Gastroesophageal sphincter (tissue), 3 donors: ENCODE measurements around the gene CMSS1.

Experiments
- CTCF ChIP-seq, 4 experiments: fragments of 200-600 bp in 2 of 4; fragments of 450-650 bp in 2 of 4; sonication (generic) in 1 of 4; IDR thresholded peaks; one replicate each; pipeline ENCODE4 v1.5.1; 2017 to 2019; ENCODE audit warnings: antibody characterized with exemption in 4 of 4, mild to moderate bottlenecking in 2 of 4, moderate library complexity in 2 of 4
- EP300 ChIP-seq: sonication (generic); formaldehyde crosslinking; IDR thresholded peaks from one replicate; pipeline ENCODE4 v1.6.1; 2017; ENCODE audit warnings: antibody characterized with exemption, mild to moderate bottlenecking
- POLR2A ChIP-seq, 2 donors: fragments of 450-650 bp; IDR thresholded peaks; one replicate each; pipeline ENCODE4 v1.6.1; 2017; ENCODE audit warnings: antibody characterized with exemption in 2 of 2, mild to moderate bottlenecking in 2 of 2, moderate library complexity in 1 of 2

- TF ChIP-seq CTCF (IDR thresholded peaks at IDR 0.05) (no peak), EP300 (no peak), POLR2A (IDR thresholded peaks at IDR 0.05) (no peak)
Measured at GRCh38 chr3:99923873-99924272, 106.2 kb downstream of the CMSS1 start.
